GM23338 (cell line): Measurements from ENCODE around the gene CDH4. TPM values are rescaled to one million over a fixed set of nuclear protein-coding genes. Genes with fewer than 3 reads are reported as not detected.

ENCODE experiments used
- ATAC-seq: fragments of 200-7000 bp; cut with Tn5 transposase; 3 replicates; pipeline ENCODE4 v1.9.1; 2020
- DNase-seq: peaks from one replicate; pipeline ENCODE4 v3.0.0-alpha.2; 2015; ENCODE audit warnings: low spot score
- H2AFZ ChIP-seq: fragments of 200-600 bp; sonication (generic); 2 replicates; pipeline ENCODE4 v1.8.0; 2016; ENCODE audit warnings: antibody characterized with exemption, mild to moderate bottlenecking, moderate library complexity
- H3F3A ChIP-seq: fragments of 200-600 bp; sonication (generic); replicated peaks from 2 replicates; pipeline ENCODE4 v1.8.0; 2017; ENCODE audit warnings: antibody characterized with exemption, mixed run types, low read depth
- H3K27ac ChIP-seq: fragments of 200-600 bp; sonication (generic); 2 replicates; pipeline ENCODE4 v1.6.1; 2016; ENCODE audit warnings: low read depth
- H3K27me3 ChIP-seq: fragments of 200-600 bp; sonication (generic); 2 replicates; pipeline ENCODE4 v1.8.0; 2016; ENCODE audit warnings: mild to moderate bottlenecking, mixed run types, moderate library complexity; ENCODE audit not compliant: insufficient read depth
- H3K36me3 ChIP-seq: fragments of 200-600 bp; sonication (generic); 2 replicates; pipeline ENCODE4 v1.8.0; 2016; ENCODE audit warnings: mild to moderate bottlenecking; ENCODE audit not compliant: insufficient read depth
- H3K4me1 ChIP-seq: fragments of 200-600 bp; sonication (generic); 2 replicates; pipeline ENCODE4 v1.8.0; 2016; ENCODE audit warnings: mild to moderate bottlenecking, moderate library complexity; ENCODE audit not compliant: insufficient read depth
- H3K4me2 ChIP-seq: fragments of 200-600 bp; sonication (generic); 2 replicates; pipeline ENCODE4 v1.7.1; 2017; ENCODE audit warnings: mixed run types
- H3K4me3 ChIP-seq: fragments of 200-600 bp; sonication (generic); 2 replicates; pipeline ENCODE4 v1.6.1; 2016; ENCODE audit warnings: mixed run types
- H3K79me2 ChIP-seq: fragments of 200-600 bp; sonication (generic); replicated peaks from 2 replicates; pipeline ENCODE4 v1.8.0; 2017; ENCODE audit warnings: mild to moderate bottlenecking; ENCODE audit not compliant: insufficient read depth
- H3K9me2 ChIP-seq: fragments of 200-600 bp; sonication (generic); 2 replicates; pipeline ENCODE4 v1.8.0; 2017; ENCODE audit not compliant: insufficient read depth
- H4K20me1 ChIP-seq: fragments of 200-600 bp; sonication (generic); replicated peaks from 2 replicates; pipeline ENCODE4 v1.8.0; 2017; ENCODE audit warnings: mild to moderate bottlenecking; ENCODE audit not compliant: insufficient read depth
- H3K27ac Mint-ChIP-seq: 2 replicates; pipeline ENCODE4 v1.8.0; 2020; ENCODE audit warnings: inconsistent platforms, mild to moderate bottlenecking, moderate library complexity, mixed read lengths
- H3K27me3 Mint-ChIP-seq: 3 replicates; pipeline ENCODE4 v1.8.0; 2022; ENCODE audit warnings: low read depth, mild to moderate bottlenecking, moderate library complexity, mixed read lengths, inconsistent platforms; ENCODE audit not compliant: insufficient read depth, poor library complexity
- H3K36me3 Mint-ChIP-seq: 3 replicates; pipeline ENCODE4 v1.8.0; 2021; ENCODE audit warnings: low read depth, mild to moderate bottlenecking, inconsistent platforms, moderate library complexity, mixed read lengths
- H3K4me1 Mint-ChIP-seq: 3 replicates; pipeline ENCODE4 v1.8.0; 2020; ENCODE audit warnings: mild to moderate bottlenecking, inconsistent platforms, mixed read lengths
- H3K4me3 Mint-ChIP-seq: 3 replicates; pipeline ENCODE4 v1.8.0; 2021; ENCODE audit warnings: moderate library complexity, mild to moderate bottlenecking, inconsistent platforms, mixed read lengths
- H3K9me3 Mint-ChIP-seq: 3 replicates; pipeline ENCODE4 v1.8.0; 2020; ENCODE audit warnings: moderate library complexity, mild to moderate bottlenecking, inconsistent platforms, mixed read lengths
- ETS1 ChIP-seq: IDR thresholded peaks from 2 replicates; pipeline ENCODE4 v1.6.1; 2016; ENCODE audit warnings: antibody characterized with exemption
- EZH2 ChIP-seq: fragments of 200-600 bp; sonication (generic); IDR thresholded peaks from one replicate; pipeline ENCODE4 v1.8.0; 2017; ENCODE audit warnings: antibody characterized with exemption, mild to moderate bottlenecking, low read depth; ENCODE audit not compliant: unreplicated experiment
- EZH2phosphoT487 ChIP-seq: fragments of 200-600 bp; sonication (generic); IDR thresholded peaks from one replicate; pipeline ENCODE4 v1.8.1; 2018; ENCODE audit warnings: antibody characterized with exemption; ENCODE audit not compliant: unreplicated experiment
- NANOG ChIP-seq: IDR thresholded peaks from 2 replicates; pipeline ENCODE4 v1.6.1; 2016; ENCODE audit warnings: antibody characterized with exemption, borderline replicate concordance
- POLR2AphosphoS5 ChIP-seq: IDR thresholded peaks from 2 replicates; pipeline ENCODE4 v1.6.1; 2016; ENCODE audit warnings: antibody characterized with exemption, low read depth
- REST ChIP-seq: IDR thresholded peaks from one replicate; pipeline ENCODE4 v1.6.1; 2018; ENCODE audit warnings: antibody characterized with exemption; ENCODE audit not compliant: unreplicated experiment
- STAT1 ChIP-seq: IDR thresholded peaks from one replicate; pipeline ENCODE4 v1.6.1; 2016; ENCODE audit warnings: antibody characterized with exemption; ENCODE audit not compliant: unreplicated experiment
- ZNF114 ChIP-seq: fragments of 250-450 bp; sonication (Bioruptor Pico); IDR thresholded peaks from 2 replicates; pipeline ENCODE4 v1.5.0; 2020; ENCODE audit warnings: mild to moderate bottlenecking, moderate library complexity
- ZNF331 ChIP-seq: fragments of 250-450 bp; sonication (Bioruptor Pico); IDR thresholded peaks from 2 replicates; pipeline ENCODE4 v1.5.0; 2020; ENCODE audit warnings: low read depth, mild to moderate bottlenecking, moderate library complexity
- ZNF462 ChIP-seq: fragments of 250-450 bp; sonication (Bioruptor Pico); IDR thresholded peaks from 2 replicates; pipeline ENCODE4 v1.5.0; 2020; ENCODE audit warnings: mild to moderate bottlenecking, moderate library complexity
- polyA plus RNA-seq: library from polyadenylated mRNA; unstranded; fragments of >200 nt; fragmentation: Nextera tagmentation; extraction: Ambion mirVana; gene quantifications from 2 replicates; pipeline ENCODE4 v1.2.1, GENCODE V29; 2016
- total RNA-seq: library from RNA; depleted of rRNA; stranded (reverse); fragments of >200 nt; shearing (Covaris generic); gene quantifications from 2 replicates; pipeline ENCODE4 v1.2.3, GENCODE V29; 2014

CDH4 gene
- total and polyA plus RNA-seq, 2 experiments from 2014 or later, result 1.2 to 4.2 TPM

GRCh38 chr20:61979090-61979489 is 727.0 kb downstream of the CDH4 start (continued):
- no peak for TF ChIP-seq ETS1
- TF ChIP-seq EZH2, result no peak
- no peak for TF ChIP-seq STAT1

- Mint-ChIP-seq H3K27ac (no peak overlapping the region), H3K36me3 (peaks cover 23% of the 10 kb centered on the region), H3K27me3 (peaks cover 13% of the 10 kb centered on the region), H3K9me3 (peaks cover 5% of the 10 kb centered on the region; the same call in 2 of the 3 replicates), H3K4me1 (peaks cover 11% of the 10 kb centered on the region), H3K4me3 (no peak overlapping the region)
- H3K4me3 ChIP-seq, result no peak overlapping the region
- H3K4me1 ChIP-seq, result no peaks in the 10 kb centered on the region; the same call in 1 of the 2 replicates
- no peaks in the 10 kb centered on the region for H3K36me3 ChIP-seq
- no peaks in the 10 kb centered on the region for H3F3A ChIP-seq
- no peaks in the 10 kb centered on the region for H3K27me3 ChIP-seq
- ATAC-seq, result no peak
- DNase-seq, result no peak
- H3K27ac ChIP-seq, result no peak overlapping the region
- H4K20me1 ChIP-seq, result peaks cover 13% of the 10 kb centered on the region
- no peak overlapping the region for H3K4me2 ChIP-seq
- H3K79me2 ChIP-seq, result peaks cover 11% of the 10 kb centered on the region
- H3K9me2 ChIP-seq, result no peaks in the 10 kb centered on the region
- no peak overlapping the region for H2AFZ ChIP-seq
- no peak for TF ChIP-seq ETS1
- TF ChIP-seq ZNF331 (CRISPR knock-in tag), result no peak
- no peak for TF ChIP-seq ZNF114 (CRISPR knock-in tag)
- no peak for TF ChIP-seq STAT1
- no peak for TF ChIP-seq POLR2AphosphoS5
- TF ChIP-seq ZNF462 (CRISPR knock-in tag), result no peak
- TF ChIP-seq NANOG, result no peak
- no peak for TF ChIP-seq REST
- TF ChIP-seq EZH2phosphoT487, result no peak
Observed at GRCh38 chr20:61979701-61980635, 727.9 kb downstream of the CDH4 start.
